GM12878 (cell line): ENCODE results near the gene NIPAL1. TPM values are rescaled to one million over a fixed set of nuclear protein-coding genes. Genes with fewer than 3 reads are reported as not detected.

Source experiments
- CBX5 ChIP-seq: sonication (generic); IDR thresholded peaks from 2 replicates; pipeline ENCODE4 v1.6.1; 2016; ENCODE audit warnings: low read depth, moderate library complexity, mild to moderate bottlenecking, inconsistent platforms
- CEBPB ChIP-seq, 2 experiments: fragments of 150-350 bp in 1 of 2; IDR thresholded peaks; 2 replicates each; pipeline ENCODE4 v1.6.1; 2012 to 2014; ENCODE audit warnings: low read depth in 2 of 2, low read length in 2 of 2, borderline replicate concordance in 1 of 2, inconsistent platforms in 1 of 2
- IKZF2 ChIP-seq, 2 experiments: fragments of 450-650 bp; IDR thresholded peaks; 2 replicates each; pipeline ENCODE4 v1.6.1; 2017; ENCODE audit warnings: mild to moderate bottlenecking in 2 of 2, moderate library complexity in 2 of 2
- MTA2 ChIP-seq: fragments of 450-650 bp; IDR thresholded peaks from 2 replicates; pipeline ENCODE4 v1.6.1; 2016; ENCODE audit warnings: low read depth, mild to moderate bottlenecking, moderate library complexity
- MYC ChIP-seq: IDR thresholded peaks from 2 replicates; pipeline ENCODE4 v1.6.1; 2011; ENCODE audit warnings: mild to moderate bottlenecking, low read length, moderate library complexity, inconsistent platforms; ENCODE audit not compliant: insufficient read depth, insufficient replicate concordance, insufficient read length, severe bottlenecking
- NR2F1 ChIP-seq: fragments of 450-650 bp; conservative IDR thresholded peaks from 2 replicates; pipeline ENCODE4 v1.6.1; 2017; ENCODE audit warnings: mild to moderate bottlenecking
- NRF1 ChIP-seq: conservative IDR thresholded peaks from 2 replicates; pipeline ENCODE4 v1.6.1; 2011; ENCODE audit warnings: mild to moderate bottlenecking, low read depth, low read length, improper control_type of control experiment
- PAX5 ChIP-seq: IDR thresholded peaks from 2 replicates; pipeline ENCODE4 v1.6.1; 2011; ENCODE audit warnings: low read depth, low read length, borderline replicate concordance
- PAX8 ChIP-seq: fragments of 450-650 bp; IDR thresholded peaks from 2 replicates; pipeline ENCODE4 v1.6.1; 2017; ENCODE audit warnings: mild to moderate bottlenecking, moderate library complexity
- POLR2AphosphoS5 ChIP-seq: IDR thresholded peaks from 2 replicates; pipeline ENCODE4 v1.6.1; 2011; ENCODE audit warnings: mild to moderate bottlenecking, low read length, inconsistent platforms
- POU2F2 ChIP-seq: IDR thresholded peaks from 3 replicates; pipeline ENCODE4 v1.6.1; 2011; ENCODE audit warnings: low read depth, mild to moderate bottlenecking, low read length, borderline replicate concordance
- RCOR1 ChIP-seq: conservative IDR thresholded peaks from 2 replicates; pipeline ENCODE4 v1.6.1; 2012; ENCODE audit warnings: low read depth, low read length, improper control_type of control experiment
- RUNX3 ChIP-seq: IDR thresholded peaks from 2 replicates; pipeline ENCODE4 v1.6.1; 2012; ENCODE audit warnings: low read length, inconsistent platforms
- SMAD5 ChIP-seq: IDR thresholded peaks from 2 replicates; pipeline ENCODE4 v1.6.1; 2016; ENCODE audit warnings: antibody characterized with exemption, low read depth
- SMC3 ChIP-seq: IDR thresholded peaks from 2 replicates; pipeline ENCODE4 v1.6.1; 2011; ENCODE audit warnings: low read length, improper control_type of control experiment, borderline replicate concordance
- SRF ChIP-seq, 2 experiments: IDR thresholded peaks; 2 replicates each; pipeline ENCODE4 v1.6.1; 2011; ENCODE audit warnings: low read depth in 2 of 2, low read length in 2 of 2, mild to moderate bottlenecking in 1 of 2, moderate library complexity in 1 of 2
- SUPT20H ChIP-seq: IDR thresholded peaks from 2 replicates; pipeline ENCODE4 v1.6.1; 2011; ENCODE audit warnings: low read depth, mild to moderate bottlenecking, low read length, moderate library complexity, borderline replicate concordance; ENCODE audit not compliant: control insufficient read depth
- WRNIP1 ChIP-seq: IDR thresholded peaks from 2 replicates; pipeline ENCODE4 v1.6.1; 2011; ENCODE audit warnings: low read depth, low read length, improper control_type of control experiment, borderline replicate concordance
- ZNF217 ChIP-seq: fragments of 450-650 bp; IDR thresholded peaks from 2 replicates; pipeline ENCODE4 v1.6.1; 2017; ENCODE audit warnings: antibody characterized with exemption, mild to moderate bottlenecking
- polyA plus RNA-seq, 11 experiments: library from polyadenylated mRNA; depleted of rRNA in 4 of 11; unstranded in 6 of 11; stranded (reverse) in 5 of 11; fragments of >200 nt; fragmentation: Nextera tagmentation in 4 of 11; fragmentation: Illumina TruSeq in 1 of 11; extraction: Ambion mirVana in 4 of 11; extraction: Trizol in 1 of 11; gene quantifications; 1 replicate in 1 of 11; 2 replicates in 10 of 11; pipeline versions ENCODE4 v1.2.1 to v1.2.3, GENCODE V29; 2011 to 2016; ENCODE audit warnings: inconsistent platforms in 2 of 11, missing spikeins in 2 of 11, low read depth in 1 of 11
- total RNA-seq, 4 experiments: library from RNA; depleted of rRNA in 3 of 4; stranded (reverse); fragments of >200 nt in 3 of 4; fragmentation: Illumina TruSeq in 1 of 4; extraction: Trizol in 1 of 4; gene quantifications; 2 replicates each; pipeline versions ENCODE4 v1.2.1 to v1.2.3, GENCODE V29; 2013 to 2021
- TF ChIP-seq, protein P1 (sequence below): IDR thresholded peaks from 2 replicates; pipeline ENCODE4 v1.6.1; 2012; ENCODE audit warnings: low read length, inconsistent platforms
- TF ChIP-seq, protein P2 (sequence below), 3 experiments: IDR thresholded peaks in 2 of 3; conservative IDR thresholded peaks in 1 of 3; 2 replicates each; pipeline ENCODE4 v1.5.1; 2011; ENCODE audit warnings: low read depth in 3 of 3, low read length in 3 of 3, mild to moderate bottlenecking in 3 of 3, control low read depth in 2 of 3, moderate library complexity in 2 of 3, inconsistent platforms in 1 of 3, mixed read lengths in 1 of 3; ENCODE audit not compliant: control insufficient read depth in 2 of 3, insufficient read depth in 1 of 3; ENCODE audit errors: extremely low read depth in 1 of 3
- TF ChIP-seq, protein P3 (sequence below): fragments of 450-650 bp; IDR thresholded peaks from 2 replicates; pipeline ENCODE4 v1.6.1; 2017; ENCODE audit warnings: mild to moderate bottlenecking, moderate library complexity

NIPAL1 gene
- total and polyA plus RNA-seq, 10 of the 15 experiments (the other 5 are each of a cell fraction or from before 2014, with no cell fraction given): 0.46 to 9.7 (median 5.9) TPM

DNA sequence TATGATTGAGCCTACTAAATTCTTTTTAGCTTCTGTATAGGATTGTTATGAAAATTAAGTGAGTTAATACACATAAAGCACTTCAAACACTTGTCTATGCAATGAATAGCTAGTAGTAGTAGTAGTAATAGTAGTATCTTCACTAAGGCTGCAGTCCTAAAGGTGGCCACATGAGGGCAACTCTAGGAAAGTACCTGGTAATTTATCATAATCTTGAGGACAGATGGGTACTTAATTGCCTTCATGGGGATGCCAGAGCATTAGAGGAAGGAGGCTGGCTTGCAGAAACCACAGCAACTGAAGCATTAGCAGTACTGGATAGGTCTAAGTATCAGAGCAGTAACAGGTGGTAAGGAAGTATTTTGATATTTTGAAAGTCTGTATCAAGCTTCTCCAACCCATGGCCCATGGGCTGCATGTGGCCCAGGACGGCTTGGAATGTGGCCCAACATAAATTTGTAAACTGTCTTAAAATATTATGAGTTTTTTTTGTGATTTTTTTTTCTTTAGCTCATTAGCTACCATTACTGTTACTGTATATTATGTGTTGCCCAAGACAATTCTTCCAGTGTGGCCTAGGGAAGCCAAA lies 17.3 kb downstream of the NIPAL1 start (continued):
- TF ChIP-seq, protein P1, sequence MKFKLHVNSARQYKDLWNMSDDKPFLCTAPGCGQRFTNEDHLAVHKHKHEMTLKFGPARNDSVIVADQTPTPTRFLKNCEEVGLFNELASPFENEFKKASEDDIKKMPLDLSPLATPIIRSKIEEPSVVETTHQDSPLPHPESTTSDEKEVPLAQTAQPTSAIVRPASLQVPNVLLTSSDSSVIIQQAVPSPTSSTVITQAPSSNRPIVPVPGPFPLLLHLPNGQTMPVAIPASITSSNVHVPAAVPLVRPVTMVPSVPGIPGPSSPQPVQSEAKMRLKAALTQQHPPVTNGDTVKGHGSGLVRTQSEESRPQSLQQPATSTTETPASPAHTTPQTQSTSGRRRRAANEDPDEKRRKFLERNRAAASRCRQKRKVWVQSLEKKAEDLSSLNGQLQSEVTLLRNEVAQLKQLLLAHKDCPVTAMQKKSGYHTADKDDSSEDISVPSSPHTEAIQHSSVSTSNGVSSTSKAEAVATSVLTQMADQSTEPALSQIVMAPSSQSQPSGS: no peak
- peak; percentile 59; the same call in 1 of the 2 replicates for TF ChIP-seq CBX5
- no peak for TF ChIP-seq POLR2AphosphoS5
- TF ChIP-seq PAX8: no peak
- no peak for TF ChIP-seq RCOR1
- no peak for TF ChIP-seq ZNF217
- TF ChIP-seq NR2F1: no peak
- TF ChIP-seq NRF1: no peak
- TF ChIP-seq, protein P2, sequence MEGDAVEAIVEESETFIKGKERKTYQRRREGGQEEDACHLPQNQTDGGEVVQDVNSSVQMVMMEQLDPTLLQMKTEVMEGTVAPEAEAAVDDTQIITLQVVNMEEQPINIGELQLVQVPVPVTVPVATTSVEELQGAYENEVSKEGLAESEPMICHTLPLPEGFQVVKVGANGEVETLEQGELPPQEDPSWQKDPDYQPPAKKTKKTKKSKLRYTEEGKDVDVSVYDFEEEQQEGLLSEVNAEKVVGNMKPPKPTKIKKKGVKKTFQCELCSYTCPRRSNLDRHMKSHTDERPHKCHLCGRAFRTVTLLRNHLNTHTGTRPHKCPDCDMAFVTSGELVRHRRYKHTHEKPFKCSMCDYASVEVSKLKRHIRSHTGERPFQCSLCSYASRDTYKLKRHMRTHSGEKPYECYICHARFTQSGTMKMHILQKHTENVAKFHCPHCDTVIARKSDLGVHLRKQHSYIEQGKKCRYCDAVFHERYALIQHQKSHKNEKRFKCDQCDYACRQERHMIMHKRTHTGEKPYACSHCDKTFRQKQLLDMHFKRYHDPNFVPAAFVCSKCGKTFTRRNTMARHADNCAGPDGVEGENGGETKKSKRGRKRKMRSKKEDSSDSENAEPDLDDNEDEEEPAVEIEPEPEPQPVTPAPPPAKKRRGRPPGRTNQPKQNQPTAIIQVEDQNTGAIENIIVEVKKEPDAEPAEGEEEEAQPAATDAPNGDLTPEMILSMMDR (IDR thresholded peaks at IDR 0.05 in 2 of 3, conservative IDR thresholded peaks at IDR 0.05 in 1 of 3; ENCODE audit: control insufficient read depth in 2 of 3, extremely low read depth in 1 of 3, insufficient read depth in 1 of 3, low read depth in 3 of 3, low read length in 3 of 3): peak; percentile 45 to 63 (median 60)
- TF ChIP-seq WRNIP1: no peak
- TF ChIP-seq PAX5: no peak
- peak; percentile 55; the same call in 1 of the 2 replicates for TF ChIP-seq SMC3
- no peak for TF ChIP-seq POU2F2
- TF ChIP-seq SMAD5: no peak
- no peak for TF ChIP-seq CEBPB (IDR thresholded peaks at IDR 0.05; ENCODE audit: borderline replicate concordance in 1 of 2, low read depth in 2 of 2, low read length in 2 of 2)
- no peak for TF ChIP-seq MYC
- no peak for TF ChIP-seq SUPT20H
- 0 out of 4 replicates have a peak, but pooled peaks have one; percentile 30 to 33 for TF ChIP-seq IKZF2 (IDR thresholded peaks at IDR 0.05)
- TF ChIP-seq, protein P3, sequence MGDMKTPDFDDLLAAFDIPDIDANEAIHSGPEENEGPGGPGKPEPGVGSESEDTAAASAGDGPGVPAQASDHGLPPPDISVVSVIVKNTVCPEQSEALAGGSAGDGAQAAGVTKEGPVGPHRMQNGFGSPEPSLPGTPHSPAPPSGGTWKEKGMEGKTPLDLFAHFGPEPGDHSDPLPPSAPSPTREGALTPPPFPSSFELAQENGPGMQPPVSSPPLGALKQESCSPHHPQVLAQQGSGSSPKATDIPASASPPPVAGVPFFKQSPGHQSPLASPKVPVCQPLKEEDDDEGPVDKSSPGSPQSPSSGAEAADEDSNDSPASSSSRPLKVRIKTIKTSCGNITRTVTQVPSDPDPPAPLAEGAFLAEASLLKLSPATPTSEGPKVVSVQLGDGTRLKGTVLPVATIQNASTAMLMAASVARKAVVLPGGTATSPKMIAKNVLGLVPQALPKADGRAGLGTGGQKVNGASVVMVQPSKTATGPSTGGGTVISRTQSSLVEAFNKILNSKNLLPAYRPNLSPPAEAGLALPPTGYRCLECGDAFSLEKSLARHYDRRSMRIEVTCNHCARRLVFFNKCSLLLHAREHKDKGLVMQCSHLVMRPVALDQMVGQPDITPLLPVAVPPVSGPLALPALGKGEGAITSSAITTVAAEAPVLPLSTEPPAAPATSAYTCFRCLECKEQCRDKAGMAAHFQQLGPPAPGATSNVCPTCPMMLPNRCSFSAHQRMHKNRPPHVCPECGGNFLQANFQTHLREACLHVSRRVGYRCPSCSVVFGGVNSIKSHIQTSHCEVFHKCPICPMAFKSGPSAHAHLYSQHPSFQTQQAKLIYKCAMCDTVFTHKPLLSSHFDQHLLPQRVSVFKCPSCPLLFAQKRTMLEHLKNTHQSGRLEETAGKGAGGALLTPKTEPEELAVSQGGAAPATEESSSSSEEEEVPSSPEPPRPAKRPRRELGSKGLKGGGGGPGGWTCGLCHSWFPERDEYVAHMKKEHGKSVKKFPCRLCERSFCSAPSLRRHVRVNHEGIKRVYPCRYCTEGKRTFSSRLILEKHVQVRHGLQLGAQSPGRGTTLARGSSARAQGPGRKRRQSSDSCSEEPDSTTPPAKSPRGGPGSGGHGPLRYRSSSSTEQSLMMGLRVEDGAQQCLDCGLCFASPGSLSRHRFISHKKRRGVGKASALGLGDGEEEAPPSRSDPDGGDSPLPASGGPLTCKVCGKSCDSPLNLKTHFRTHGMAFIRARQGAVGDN: no peak
- no peak for TF ChIP-seq SRF (IDR thresholded peaks at IDR 0.05; ENCODE audit: low read depth in 2 of 2, low read length in 2 of 2)
- TF ChIP-seq MTA2: peak; percentile 78
- peak; percentile 67 for TF ChIP-seq RUNX3
